Measurements from ENCODE around the gene BBC3. TPM values are rescaled to one million over a fixed set of nuclear protein-coding genes. Genes with fewer than 3 reads are reported as not detected.

The BBC3 gene
- total RNA-seq, 2 donors from 2014 or later, result 1.3 to 11.4 TPM

DNA sequence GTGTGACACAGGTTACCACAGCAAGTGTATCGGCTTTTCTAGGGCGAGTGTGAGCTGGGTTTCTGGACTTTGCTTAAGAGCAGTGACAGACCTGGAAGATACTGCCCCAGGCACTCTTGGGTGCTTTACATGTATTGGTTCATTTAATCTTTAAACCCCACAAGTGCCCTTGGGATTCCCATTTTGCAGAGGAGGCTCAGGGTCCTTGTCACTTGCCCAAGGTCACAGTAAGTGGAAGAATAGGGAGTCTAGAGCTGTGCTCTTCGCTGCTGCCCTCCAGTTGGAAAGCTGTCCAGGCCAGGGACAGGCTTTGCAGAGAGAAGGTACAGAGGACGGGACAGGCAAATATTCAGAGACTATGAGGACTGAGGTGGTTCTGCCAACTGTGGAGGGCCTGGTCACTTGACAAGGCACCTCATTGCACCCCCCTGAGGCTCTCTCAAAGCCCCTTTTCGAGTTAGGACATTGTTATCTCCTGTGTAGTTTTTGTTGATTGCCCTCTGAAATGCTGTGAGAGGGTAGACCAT, 42.4 kb downstream of the BBC3 start:
- Histone ChIP-seq H3K36me3 (replicated peaks in 1 of 2; ENCODE audit: insufficient read depth in 1 of 2, low read depth in 2 of 2) (no peaks in the 10 kb centered on the region), H3K4me3 (no peak overlapping the region), H3K4me1 (peaks cover 31% of the 10 kb centered on the region), H3K9me3 (no peaks in the 10 kb centered on the region), H3K27ac (peak overlapping the region; percentile 25 to 69 (median 52)), H3K27me3 (no peaks in the 10 kb centered on the region)
- ATAC-seq (no peak), DNase-seq (no peak)
- TF ChIP-seq POLR2A (IDR thresholded peaks at IDR 0.05), result no peak
- TF ChIP-seq, protein P1, sequence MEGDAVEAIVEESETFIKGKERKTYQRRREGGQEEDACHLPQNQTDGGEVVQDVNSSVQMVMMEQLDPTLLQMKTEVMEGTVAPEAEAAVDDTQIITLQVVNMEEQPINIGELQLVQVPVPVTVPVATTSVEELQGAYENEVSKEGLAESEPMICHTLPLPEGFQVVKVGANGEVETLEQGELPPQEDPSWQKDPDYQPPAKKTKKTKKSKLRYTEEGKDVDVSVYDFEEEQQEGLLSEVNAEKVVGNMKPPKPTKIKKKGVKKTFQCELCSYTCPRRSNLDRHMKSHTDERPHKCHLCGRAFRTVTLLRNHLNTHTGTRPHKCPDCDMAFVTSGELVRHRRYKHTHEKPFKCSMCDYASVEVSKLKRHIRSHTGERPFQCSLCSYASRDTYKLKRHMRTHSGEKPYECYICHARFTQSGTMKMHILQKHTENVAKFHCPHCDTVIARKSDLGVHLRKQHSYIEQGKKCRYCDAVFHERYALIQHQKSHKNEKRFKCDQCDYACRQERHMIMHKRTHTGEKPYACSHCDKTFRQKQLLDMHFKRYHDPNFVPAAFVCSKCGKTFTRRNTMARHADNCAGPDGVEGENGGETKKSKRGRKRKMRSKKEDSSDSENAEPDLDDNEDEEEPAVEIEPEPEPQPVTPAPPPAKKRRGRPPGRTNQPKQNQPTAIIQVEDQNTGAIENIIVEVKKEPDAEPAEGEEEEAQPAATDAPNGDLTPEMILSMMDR (IDR thresholded peaks at IDR 0.05), result no peak
- intact Hi-C loops (cut with DNase I), result no loop called here
- 71 to 76% methylated on average over 5 of the region's 5 CpGs for WGBS, 2 donors

DNA sequence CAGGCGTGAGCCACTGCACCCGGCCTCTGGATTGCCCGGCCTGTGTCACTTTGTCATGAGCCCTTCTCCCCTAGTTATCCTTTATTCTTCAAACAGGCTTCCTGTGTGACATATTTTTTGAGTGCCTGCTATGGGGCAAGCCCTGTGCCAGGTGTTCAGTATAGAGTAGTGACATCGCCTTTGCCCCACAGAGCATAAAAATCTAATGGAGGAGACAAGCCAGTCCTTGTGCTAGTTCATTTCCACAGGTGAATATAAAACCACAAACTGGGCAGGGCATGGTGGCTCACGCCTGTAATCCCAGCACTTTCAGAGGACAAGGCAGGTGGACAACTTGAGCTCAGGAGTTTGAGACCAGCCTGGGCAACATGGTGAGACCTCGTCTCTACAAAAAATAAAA, 43.2 kb downstream of the BBC3 start:
- 86 to 91% methylated on average over 6 of the region's 6 CpGs for WGBS, 2 donors
- ATAC-seq (no peak), DNase-seq (no peak)
- Histone ChIP-seq H3K27me3 (no peaks in the 10 kb centered on the region), H3K4me3 (no peak overlapping the region), H3K36me3 (replicated peaks in 1 of 2; ENCODE audit: insufficient read depth in 1 of 2, low read depth in 2 of 2) (no peaks in the 10 kb centered on the region), H3K27ac (no peak overlapping the region), H3K9me3 (no peaks in the 10 kb centered on the region), H3K4me1 (peaks cover 31% of the 10 kb centered on the region)
- intact Hi-C loops (cut with DNase I), result no loop called here
- TF ChIP-seq POLR2A (IDR thresholded peaks at IDR 0.05), result no peak
- TF ChIP-seq, protein P1 (IDR thresholded peaks at IDR 0.05), result no peak

DNA sequence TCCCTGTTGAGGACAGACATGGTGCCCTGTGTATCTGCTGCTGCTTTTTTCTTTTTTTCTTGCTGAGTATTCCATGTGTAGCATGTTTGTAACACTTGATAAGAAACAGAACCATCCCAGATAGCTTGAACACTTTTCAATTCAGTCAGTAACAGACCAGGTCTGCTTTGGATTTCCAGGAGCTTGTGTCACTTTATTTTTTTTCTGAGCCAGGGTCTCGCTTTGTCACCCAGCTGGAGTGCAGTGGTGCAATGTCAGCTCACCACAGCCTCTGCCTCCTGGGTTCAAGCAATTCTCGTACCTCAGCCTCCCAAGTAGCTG, 43.7 kb downstream of the BBC3 start:
- Histone ChIP-seq H3K27me3 (no peaks in the 10 kb centered on the region), H3K27ac (no peak overlapping the region), H3K4me1 (peaks cover 31% of the 10 kb centered on the region), H3K9me3 (no peaks in the 10 kb centered on the region), H3K4me3 (no peak overlapping the region), H3K36me3 (replicated peaks in 1 of 2; ENCODE audit: insufficient read depth in 1 of 2, low read depth in 2 of 2) (no peaks in the 10 kb centered on the region)
- no peak for DNase-seq
- 69 to 92% methylated on average over 2 of the region's 2 CpGs for WGBS, 2 donors
- no peak for TF ChIP-seq POLR2A (IDR thresholded peaks at IDR 0.05)
- TF ChIP-seq, protein P1 (IDR thresholded peaks at IDR 0.05), result no peak
- intact Hi-C loops (cut with DNase I), result no loop called here
- no peak for ATAC-seq

GRCh38 chr19:47186446-47187334, 44.3 kb downstream of the BBC3 start:
- H3K27ac ChIP-seq, result no peak overlapping the region
- H3K4me3 ChIP-seq, result no peak overlapping the region
- TF ChIP-seq, protein P1 (IDR thresholded peaks at IDR 0.05), result no peak
- no peak for TF ChIP-seq POLR2A (IDR thresholded peaks at IDR 0.05)
- DNase-seq, result no peak
- 89 to 90% methylated on average over 17 of the region's 17 CpGs for WGBS, 2 donors
- intact Hi-C loops (cut with DNase I), result no loop called here
- H3K4me1 ChIP-seq, result peaks cover 31% of the 10 kb centered on the region
- no peaks in the 10 kb centered on the region for H3K9me3 ChIP-seq
- H3K27me3 ChIP-seq, result no peaks in the 10 kb centered on the region
- H3K36me3 ChIP-seq (replicated peaks in 1 of 2; ENCODE audit: insufficient read depth in 1 of 2, low read depth in 2 of 2), result no peaks in the 10 kb centered on the region
- no peak for ATAC-seq

All from body of pancreas (tissue), 4 donors.